ENCODE data around the gene MRPS15.

Gene MRPS15

GRCh38 chr1:36446746-36447145 is 17.4 kb downstream of the MRPS15 start:
- no peak for DNase-seq (ENCODE audit: low read depth)
- TF ChIP-seq CTCF (conservative IDR thresholded peaks at IDR 0.05; ENCODE audit: low read length), result no peak
- no peak overlapping the region for H3K4me3 ChIP-seq (ENCODE audit: low read length)

GRCh38 chr1:36446271-36446670 is 17.9 kb downstream of the MRPS15 start:
- DNase-seq (ENCODE audit: low read depth), result no peak

GRCh38 chr1:36443297-36443696 is 20.9 kb downstream of the MRPS15 start:
- TF ChIP-seq CTCF (conservative IDR thresholded peaks at IDR 0.05; ENCODE audit: low read length), result no peak
- no peak for DNase-seq (ENCODE audit: low read depth)
- no peak overlapping the region for H3K4me3 ChIP-seq (ENCODE audit: low read length)

More at GRCh38 chr1:36446271-36446670, 17.9 kb downstream of the MRPS15 start:
- no peak overlapping the region for H3K4me3 ChIP-seq (ENCODE audit: low read length)
- TF ChIP-seq CTCF (conservative IDR thresholded peaks at IDR 0.05; ENCODE audit: low read length), result no peak

- DNase-seq (ENCODE audit: low read depth), result no peak
- TF ChIP-seq CTCF (conservative IDR thresholded peaks at IDR 0.05; ENCODE audit: low read length), result no peak
- H3K4me3 ChIP-seq (ENCODE audit: low read length), result no peak overlapping the region
These were observed 21.8 kb downstream of the MRPS15 start for GRCh38 chr1:36442337-36442736.

GRCh38 chr1:36440646-36441045 is 23.5 kb downstream of the MRPS15 start:
- no peak for DNase-seq (ENCODE audit: low read depth)
- H3K4me3 ChIP-seq (ENCODE audit: low read length), result no peak overlapping the region
- TF ChIP-seq CTCF (conservative IDR thresholded peaks at IDR 0.05; ENCODE audit: low read length), result no peak

- no peak for TF ChIP-seq CTCF (conservative IDR thresholded peaks at IDR 0.05; ENCODE audit: low read length)
- no peak for DNase-seq (ENCODE audit: low read depth)
- no peak overlapping the region for H3K4me3 ChIP-seq (ENCODE audit: low read length)
These were observed 24.1 kb downstream of the MRPS15 start for GRCh38 chr1:36440044-36440443.

- no peak for TF ChIP-seq CTCF (conservative IDR thresholded peaks at IDR 0.05; ENCODE audit: low read length)
- no peak for DNase-seq (ENCODE audit: low read depth)
- H3K4me3 ChIP-seq (ENCODE audit: low read length), result no peak overlapping the region
These were observed 25.5 kb downstream of the MRPS15 start for GRCh38 chr1:36438715-36439114.

Data from AG10803 (cell line).